Embryonic facial prominence (tissue), 1 donor: ENCODE data around the gene RNASE9.
A peak's percentile ranks its signal among the peaks of the same experiment; 100 is the strongest.
"Not testable (repeated sequence)": the region's sequence is repeated elsewhere in the genome, so short reads cannot be mapped to it uniquely, and the experiment has no call there.

Experiments used
- DNase-seq: peaks from one replicate; pipeline ENCODE4 v3.0.0-alpha.2; 2016; ENCODE audit errors: extremely low spot score

The RNASE9 gene

DNA sequence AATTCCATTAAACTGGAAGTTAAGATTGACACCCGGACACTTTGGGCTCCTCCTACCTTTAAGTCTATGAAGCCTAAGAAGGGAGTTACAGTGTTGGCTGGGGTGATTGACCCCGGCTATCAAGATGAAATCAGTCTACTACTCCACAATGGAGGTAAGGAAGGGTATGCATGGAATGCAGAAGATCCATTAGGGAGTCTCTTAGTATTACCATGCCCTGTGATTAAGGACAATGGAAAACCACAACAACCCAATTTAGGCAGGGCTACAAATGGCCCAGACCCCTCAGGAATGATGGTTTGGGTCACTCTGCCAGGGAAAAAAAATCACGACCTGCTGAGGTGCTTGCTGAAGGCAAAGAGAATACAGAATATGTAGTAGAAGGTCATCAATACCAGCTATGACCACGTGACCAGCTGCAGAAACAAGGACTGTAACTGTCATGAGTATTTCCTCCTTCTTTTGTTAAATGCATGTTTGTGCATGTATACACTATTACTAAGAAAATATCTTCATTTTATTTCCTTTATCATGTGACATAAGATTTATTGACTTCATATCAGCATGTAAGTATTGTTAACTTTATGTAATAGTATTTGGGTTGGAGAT, 11.6 kb upstream of the RNASE9 start:
- DNase-seq = not testable (repeated sequence)

DNA sequence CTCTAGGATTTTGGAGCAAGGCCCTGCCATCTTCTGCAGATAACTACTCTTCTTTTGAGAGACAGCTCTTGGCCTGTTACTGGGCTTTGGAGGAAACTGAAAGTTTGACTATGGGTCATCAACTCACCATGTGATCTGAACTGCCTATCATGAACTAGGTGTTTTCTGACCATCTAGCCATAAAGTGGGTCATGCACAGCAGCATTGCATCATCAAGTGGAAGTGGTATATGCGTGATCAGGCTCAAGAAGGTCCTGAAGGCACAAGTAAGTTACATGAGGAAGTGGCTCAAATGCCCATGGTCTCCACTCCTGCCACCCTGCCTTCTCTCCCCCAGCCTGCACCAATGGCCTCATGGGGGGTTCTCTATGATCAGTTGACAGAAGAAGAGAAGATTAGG, 9.9 kb upstream of the RNASE9 start:
- not testable (repeated sequence) for DNase-seq

DNA sequence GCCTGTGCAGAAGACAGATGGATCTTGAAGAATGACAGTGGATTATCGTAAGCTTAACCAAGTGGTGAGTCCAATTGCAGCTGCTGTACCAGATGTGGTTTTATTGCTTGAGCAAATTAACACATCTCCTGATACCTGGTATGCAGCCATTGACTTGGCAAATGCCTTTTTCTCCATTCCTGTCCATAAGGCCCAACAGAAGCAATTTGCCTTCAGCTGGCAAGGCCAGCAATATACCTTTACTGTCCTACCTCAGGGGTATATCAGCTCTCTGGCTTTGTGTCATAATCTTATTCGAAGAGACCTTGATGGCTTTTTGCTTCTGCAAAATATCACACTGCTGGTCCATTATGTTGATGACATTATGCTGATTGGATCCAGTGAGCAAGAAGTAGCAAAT, 9.0 kb upstream of the RNASE9 start:
- not testable (repeated sequence) for DNase-seq

DNA sequence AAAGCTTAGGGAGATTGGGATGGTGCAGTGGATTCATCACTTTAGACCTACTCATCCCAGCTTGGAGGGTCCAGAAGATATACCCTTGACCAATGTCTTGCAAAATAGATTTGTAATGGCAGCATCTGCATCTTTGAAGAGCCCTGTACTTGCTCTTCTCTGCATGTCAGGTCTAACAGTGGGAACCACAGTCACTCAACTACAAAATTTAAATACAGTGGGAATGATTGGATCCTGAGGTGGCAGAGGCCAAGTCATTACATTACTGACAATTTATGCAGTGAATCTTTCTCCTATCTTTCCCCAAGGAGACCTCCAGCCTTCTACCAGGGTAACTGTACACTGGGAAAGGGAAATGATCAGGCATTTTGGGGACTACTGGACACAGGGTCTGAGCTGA, 8.2 kb upstream of the RNASE9 start:
- no peak for DNase-seq

DNA sequence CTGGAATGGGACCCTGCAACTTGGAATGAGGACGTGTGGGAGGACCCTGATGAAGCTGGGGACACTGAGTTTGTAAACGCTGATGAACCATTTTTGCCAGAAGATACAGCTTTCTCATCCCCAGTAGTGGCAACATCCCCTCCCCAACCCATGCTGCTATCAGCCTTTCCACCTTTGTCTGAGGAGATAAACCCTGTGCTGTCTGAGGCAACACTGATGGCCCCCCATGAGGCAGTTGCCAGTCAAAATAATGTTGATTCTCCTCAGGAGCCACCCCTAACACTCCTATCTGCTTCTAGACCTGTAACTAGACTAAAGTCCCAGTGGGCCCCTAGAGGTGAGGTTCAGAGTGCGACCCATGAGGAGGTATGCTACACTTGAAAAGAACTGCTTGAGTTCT, 7.5 kb upstream of the RNASE9 start:
- DNase-seq = no peak

DNA sequence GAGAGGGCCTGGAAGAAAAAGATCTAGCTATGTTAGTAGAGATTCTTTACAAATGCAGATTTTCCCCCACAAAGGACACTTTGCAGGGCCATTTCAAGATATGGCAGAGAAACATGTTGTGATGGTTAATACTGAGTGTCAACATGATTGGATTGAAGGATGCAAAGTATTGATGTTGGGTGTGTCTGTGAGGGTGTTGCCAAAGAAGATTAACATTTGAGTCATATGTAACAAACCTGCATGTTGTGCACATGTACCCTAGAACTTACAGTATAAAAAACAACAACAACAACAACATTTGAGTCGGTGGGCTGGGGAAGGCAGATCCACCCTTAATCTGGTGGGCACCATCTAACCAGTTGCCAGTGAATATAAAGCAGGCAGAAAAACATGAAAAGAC, 6.4 kb upstream of the RNASE9 start:
- not testable (repeated sequence) for DNase-seq

DNA sequence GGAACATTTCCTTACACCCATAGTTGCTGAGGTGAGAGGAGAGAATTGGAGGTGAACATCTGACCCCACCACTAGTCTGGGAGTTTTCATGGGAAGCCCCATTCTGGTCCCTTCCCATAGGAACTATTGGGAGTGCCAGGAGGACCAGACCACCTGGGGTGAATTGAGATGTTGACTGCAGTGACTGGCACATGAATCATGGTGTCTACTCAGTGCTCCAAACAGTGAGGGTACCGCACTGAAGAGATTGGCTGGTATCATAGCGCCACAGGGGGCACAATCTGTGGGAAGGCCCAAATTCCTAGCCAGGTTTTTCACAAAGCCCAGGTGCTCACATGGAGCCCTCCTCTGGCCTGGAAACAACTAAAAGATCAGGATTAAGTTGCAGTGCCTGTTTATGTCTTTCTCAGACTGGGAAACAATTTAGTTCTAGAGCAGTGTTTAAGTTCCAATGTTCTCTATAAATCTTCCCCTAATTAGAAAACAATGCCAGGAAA, 3.7 kb upstream of the RNASE9 start:
- DNase-seq = no peak

DNA sequence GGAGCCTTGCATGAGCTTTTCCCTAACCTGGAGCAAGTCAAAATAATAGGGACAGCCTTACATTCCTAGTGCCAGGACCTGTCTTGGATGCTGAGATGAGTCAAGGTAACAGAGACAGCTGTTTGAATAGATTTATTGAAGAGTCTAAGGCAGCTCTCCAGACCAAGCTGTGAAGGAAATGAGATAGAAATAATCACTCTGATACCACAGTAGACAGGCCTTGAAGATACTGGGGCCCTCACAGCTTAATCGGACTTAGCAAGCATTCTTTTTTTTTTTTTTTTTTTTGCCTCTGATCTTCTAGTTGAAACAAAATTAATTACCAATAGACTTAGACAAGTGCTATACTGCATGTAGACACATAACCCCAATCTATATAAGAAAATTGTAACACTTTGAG, 3.1 kb upstream of the RNASE9 start:
- DNase-seq = no peak

DNA sequence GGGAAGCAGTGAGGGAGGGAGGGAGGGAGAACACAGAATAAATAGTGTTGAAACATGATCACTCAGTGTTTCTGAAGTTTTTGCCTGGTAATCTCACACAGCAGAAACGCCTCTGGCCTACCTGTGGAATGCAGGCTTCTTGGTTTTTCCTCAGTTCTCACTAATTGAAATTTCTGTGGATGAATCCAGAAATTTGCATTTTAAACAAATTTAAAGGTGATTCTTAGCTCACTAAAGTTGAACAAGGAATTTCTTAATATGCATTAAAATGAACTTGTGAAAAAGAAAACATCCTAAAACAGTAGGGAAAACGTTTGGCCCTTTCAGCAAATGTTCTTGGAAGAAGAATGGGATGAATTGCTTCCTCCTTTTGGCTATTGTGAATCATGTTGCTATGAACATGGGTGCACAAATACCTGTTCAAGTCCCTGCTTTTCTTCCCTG, 1.4 kb downstream of the RNASE9 start:
- DNase-seq = no peak

DNA sequence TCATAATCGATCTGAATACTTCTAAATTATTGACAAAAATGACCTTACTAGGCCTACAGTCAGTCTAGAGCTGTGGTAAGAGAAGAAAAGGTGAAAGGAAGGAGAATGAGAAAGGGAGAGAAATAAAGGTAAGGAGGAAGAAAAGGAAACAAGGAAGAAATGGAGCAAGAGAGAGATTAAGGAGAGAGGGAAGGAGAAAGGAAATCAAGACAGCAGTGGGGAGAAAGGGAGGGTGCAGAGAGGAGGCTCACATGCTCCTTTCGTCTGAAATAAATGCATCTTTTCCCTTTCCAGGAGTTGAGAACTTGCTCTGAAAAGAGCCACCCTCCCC, 3.7 kb downstream of the RNASE9 start:
- no peak for DNase-seq

DNA sequence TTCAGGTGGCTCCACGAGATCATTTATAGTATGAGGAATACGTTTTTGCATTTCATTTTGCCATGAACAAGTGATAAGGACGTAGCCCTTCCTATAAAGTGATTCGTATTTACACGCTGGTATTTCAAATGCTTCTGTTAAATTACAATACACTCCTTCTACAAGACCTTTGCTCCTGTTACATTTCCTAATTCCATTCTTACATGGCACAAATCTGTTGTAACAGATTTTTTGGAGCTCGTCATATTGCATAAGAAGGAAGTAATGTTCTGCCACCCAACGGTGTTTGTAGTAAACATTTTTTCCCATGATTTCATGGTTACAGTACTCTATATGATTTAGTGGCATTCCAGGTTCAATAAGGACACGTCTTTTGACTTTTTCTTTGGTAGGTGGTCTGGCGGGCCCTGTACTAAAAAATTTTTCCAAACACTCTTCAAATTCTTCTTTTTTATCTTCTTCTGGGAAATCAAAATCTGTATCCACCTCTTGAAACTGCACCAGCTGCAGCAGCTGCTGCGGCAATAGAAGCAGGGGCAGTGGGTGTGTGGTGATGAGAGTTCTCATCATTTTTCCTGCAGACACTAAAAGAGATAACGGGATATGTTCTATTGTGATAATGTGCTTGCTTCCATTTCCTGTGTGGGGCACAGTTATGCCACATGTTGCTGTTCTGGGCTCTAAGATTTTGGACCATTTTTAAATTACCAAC, 4.2 kb downstream of the RNASE9 start:
- no peak for DNase-seq

DNA sequence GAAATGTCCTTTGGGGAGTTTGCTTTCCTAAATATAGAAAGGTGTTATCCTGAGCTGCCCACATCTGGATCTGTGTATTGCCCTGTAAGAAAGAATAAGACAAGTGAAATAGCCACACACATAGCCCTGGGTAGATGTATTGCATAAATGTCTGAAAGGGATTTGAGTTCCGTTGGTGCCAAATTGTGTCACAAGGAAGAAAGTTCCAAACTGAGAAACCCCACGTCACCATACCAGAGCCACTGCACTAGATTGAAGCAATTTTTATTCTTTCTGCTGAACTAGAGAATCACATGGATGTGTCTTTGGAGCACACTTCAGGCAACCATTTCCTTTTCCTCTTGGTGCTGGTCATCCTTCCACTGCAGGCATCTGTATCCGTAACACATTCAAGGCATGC, 5.0 kb downstream of the RNASE9 start:
- no peak for DNase-seq

DNA sequence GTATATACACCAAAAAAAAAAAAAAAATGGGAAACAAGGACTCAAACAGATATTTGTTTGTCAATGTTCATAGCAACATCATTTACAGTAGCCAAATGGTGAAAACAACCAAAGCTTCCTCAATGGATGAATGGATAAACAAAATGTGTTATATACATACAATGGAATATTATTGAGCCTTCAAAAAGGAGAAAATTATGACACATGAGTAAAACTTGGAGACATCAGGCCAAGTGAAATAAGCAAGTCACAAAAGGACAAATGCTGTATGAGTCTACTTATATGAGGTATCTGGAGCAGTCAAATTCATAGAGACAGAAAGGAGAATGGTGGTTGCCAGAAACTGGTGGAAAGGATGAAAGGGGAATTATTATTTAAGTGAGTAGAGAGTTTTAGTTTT, 7.8 kb downstream of the RNASE9 start:
- no peak for DNase-seq

DNA sequence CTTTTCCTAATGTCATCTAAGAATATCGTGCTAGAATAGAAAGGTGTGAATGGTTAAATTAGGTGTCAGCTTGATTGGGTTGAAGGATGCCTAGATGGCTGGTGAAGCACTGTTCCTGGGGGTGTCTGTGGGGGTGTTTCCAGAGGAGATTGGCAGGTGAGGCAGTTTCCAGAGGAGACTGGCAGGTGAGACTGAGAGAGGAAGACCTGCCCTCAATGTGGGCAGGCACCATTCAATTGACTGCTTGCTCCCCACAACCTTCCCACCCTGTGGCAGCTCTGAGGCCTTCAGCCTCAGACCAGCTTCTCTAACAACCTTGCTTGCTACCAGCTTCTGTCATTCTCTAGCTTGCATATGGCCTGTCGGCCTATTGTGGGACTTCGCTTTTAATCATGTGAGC, 9.2 kb downstream of the RNASE9 start:
- DNase-seq = no peak

DNA sequence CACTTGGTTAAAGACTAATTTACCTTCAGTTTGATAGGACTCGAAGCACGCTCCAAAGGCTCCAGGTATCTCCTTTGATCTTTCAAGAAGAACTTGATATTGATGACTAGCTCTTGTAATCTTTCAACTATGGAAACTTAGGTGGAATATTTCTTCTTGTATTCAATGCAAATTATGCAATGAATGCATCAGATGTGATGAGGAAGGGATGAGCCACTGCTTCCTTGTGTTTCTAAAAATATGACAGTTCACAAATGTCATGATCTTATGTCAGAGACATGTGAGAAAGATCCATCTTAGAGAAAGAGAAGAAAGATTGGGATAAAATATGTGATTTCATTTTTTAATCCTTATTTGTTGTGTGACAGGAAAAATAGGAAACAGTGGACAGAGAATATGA, 9.9 kb downstream of the RNASE9 start:
- DNase-seq = no peak

DNA sequence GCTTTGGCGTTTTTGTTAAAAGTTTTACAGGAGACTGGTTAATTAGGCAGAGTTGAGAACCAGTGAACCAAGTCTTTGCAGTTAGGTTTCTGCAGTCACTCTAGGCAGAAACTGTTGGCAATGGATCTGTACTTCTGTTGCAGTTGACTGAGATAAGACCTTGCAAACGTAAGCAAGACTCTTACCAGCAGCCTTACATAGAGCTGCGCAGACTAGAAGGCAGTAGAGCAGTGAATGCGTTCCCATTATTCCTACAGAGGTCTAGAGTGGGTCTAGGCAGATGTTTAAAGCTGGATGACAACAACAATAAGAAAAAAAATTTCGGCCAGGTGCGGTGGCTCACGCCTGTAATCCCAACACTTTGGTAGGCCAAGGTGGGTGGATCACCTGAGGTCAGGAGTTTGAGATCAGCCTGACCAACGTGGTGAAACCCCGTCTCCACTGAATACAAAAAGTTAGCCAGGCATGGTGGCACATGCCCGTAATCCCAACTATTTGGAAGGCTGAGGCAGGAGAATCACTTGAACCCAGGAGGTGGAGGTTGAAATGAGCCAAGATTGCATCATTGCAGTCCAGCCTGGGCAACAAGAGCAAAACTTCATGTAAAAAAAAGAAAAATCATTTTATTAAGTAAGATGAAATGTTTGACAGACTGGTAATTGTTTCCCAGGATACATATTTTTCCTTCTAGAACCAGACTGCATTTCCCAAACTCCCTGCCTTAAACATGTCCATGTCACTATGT, 12.3 kb downstream of the RNASE9 start:
- no peak for DNase-seq

DNA sequence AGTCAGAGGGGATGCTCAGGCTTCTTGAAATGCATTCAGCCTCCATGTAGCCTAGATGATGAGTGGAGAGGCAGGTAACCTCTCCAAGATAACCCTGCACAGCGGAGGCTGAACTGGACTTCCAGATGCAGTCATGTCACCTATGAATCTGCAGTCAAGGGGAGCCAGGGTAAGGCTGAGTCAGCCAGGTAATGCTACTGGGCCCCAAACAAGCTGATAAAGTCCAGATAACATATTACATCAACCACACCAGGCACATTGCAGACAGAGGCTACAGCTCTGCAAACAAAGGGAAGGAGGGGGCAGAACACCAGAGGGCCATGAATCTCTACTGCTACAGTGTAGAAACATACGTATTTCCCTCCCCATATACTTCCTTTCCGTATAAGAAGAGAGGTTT, 14.0 kb downstream of the RNASE9 start:
- DNase-seq = no peak

DNA sequence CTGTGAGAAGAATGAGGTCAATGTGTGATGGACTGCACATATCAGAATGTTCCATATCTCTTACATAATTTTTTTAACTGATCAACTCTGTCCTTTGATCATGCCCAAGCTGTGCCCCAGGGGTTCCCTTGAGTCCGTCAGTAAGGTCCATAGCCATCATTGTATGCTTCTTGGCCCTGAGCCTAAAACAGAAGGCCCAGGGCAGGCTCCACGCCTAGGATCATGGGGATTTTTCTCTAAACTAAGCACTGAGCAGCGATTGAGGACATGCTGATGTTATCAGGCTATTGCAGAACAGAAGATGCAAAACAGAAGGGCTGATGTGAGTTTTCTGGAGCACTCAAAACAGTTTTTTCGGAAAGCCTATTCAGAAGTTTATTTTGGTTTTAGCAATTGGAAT, 20.9 kb downstream of the RNASE9 start:
- DNase-seq = no peak

DNA sequence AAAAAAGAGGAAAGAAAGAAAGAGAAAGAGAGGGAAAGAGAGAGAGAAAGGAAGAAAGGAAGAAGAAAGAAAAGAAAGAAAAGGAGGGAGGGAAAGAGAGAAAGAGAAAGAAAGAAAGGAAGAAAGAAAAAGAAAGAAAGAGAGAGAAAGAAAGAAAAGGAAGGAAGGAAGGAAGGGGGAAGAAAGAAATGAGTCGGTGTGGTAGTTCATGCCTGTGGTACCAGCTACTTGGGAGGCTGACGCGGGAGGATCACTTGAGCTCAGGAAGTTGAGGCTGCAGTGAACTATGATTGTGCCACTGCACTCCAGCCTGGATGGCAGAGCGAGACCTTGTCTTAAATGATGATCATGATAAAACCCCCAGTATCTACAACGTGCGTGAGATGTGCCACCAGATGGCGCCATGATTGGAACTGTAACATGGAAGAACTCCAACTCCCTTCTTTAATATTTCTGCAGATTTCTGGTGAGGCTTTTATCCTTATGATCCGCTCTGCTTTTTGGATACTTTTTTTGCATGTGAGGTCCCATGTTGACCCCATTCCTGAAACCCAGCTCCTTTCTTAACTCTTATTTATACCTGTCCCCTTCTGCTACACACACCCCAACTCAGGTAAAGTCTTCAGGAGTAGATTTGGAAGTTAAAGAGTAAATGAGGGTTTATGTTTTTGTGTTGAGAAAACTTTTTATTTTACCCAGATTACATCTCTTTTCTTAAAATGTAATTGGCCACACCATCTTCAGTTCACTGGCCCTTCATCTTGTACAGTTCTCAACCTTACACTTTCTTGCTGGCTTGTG, 29.9 kb downstream of the RNASE9 start:
- peak; percentile 52 for DNase-seq

DNA sequence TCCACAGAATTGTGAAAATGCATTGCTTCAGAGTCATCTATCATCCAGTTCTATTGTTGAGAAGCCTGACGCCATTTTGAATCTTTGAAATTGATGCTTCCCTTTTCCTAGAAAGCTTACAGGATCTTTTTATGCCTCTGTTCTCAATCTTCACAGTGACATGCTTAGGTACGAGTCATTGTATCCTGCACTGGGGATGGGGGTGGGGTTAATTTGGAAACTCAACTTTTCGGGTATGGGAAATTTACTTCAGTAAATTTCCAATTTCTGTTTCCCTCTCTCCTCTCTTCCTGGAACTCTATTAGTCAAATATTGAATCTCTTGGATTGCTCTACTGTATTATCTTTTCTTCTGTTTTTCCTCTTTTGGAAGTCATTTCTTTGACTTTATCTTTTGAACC, 31.0 kb downstream of the RNASE9 start:
- no peak for DNase-seq

DNA sequence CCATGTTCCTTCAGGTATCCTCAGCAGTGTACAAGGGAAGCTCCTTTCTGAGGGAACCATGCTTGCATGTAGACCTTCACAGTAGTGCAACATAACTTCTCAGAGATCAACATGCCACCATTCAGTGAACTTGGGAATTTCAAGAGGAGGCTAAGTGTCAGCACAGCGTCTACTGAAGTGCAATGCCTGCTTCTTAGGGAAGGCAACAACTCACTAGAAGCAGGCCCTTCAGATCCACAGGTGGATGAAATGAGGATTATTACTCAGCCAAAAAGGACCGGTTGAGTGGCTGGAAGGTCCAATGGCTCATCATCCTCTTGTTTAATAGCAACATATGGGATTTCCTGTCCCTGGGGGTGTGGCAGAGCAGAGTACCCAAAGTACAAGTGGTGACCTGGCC, 36.8 kb downstream of the RNASE9 start:
- no peak for DNase-seq

DNA sequence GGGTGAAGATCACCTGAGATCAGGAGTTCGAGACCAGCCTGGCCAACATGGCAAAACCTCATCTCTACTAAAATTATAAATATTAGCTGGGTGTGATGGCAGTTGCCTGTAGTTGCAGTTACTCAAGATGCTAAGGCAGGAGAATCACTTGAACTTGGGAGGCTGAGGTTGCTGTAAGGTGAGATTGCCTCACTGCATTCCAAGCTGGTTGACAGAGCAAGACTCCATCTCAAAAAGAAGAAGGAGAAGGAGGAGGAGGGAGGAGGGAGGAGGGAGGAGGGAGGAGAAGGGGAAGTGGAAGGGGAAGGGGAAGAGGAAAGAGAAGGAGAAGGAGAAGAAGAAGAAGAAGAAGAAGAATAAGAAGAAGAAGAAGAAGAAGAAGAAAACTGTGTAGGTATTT, 38.5 kb downstream of the RNASE9 start:
- no peak for DNase-seq
